ENCODE data around the gene NAIP. TPM values are rescaled to one million over a fixed set of nuclear protein-coding genes. Genes with fewer than 3 reads are reported as not detected.
A peak's percentile ranks its signal among the peaks of the same experiment; 100 is the strongest.
"Not testable (repeated sequence)": the region's sequence is repeated elsewhere in the genome, so short reads cannot be mapped to it uniquely, and the experiment has no call there.

The NAIP gene, protein sequence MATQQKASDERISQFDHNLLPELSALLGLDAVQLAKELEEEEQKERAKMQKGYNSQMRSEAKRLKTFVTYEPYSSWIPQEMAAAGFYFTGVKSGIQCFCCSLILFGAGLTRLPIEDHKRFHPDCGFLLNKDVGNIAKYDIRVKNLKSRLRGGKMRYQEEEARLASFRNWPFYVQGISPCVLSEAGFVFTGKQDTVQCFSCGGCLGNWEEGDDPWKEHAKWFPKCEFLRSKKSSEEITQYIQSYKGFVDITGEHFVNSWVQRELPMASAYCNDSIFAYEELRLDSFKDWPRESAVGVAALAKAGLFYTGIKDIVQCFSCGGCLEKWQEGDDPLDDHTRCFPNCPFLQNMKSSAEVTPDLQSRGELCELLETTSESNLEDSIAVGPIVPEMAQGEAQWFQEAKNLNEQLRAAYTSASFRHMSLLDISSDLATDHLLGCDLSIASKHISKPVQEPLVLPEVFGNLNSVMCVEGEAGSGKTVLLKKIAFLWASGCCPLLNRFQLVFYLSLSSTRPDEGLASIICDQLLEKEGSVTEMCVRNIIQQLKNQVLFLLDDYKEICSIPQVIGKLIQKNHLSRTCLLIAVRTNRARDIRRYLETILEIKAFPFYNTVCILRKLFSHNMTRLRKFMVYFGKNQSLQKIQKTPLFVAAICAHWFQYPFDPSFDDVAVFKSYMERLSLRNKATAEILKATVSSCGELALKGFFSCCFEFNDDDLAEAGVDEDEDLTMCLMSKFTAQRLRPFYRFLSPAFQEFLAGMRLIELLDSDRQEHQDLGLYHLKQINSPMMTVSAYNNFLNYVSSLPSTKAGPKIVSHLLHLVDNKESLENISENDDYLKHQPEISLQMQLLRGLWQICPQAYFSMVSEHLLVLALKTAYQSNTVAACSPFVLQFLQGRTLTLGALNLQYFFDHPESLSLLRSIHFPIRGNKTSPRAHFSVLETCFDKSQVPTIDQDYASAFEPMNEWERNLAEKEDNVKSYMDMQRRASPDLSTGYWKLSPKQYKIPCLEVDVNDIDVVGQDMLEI (N-terminal part only)
- total RNA-seq = 1 to 10 TPM; 6.8 to 7.3 TPM
- 26.4 TPM for polyA plus RNA-seq (2013, experiment 1 of 2)
- 31.9 TPM for polyA plus RNA-seq (2013, experiment 2 of 2)
- 0 to 3.3 (median 0.64) reads per million in 172 experiments for total RNA-seq

DNA sequence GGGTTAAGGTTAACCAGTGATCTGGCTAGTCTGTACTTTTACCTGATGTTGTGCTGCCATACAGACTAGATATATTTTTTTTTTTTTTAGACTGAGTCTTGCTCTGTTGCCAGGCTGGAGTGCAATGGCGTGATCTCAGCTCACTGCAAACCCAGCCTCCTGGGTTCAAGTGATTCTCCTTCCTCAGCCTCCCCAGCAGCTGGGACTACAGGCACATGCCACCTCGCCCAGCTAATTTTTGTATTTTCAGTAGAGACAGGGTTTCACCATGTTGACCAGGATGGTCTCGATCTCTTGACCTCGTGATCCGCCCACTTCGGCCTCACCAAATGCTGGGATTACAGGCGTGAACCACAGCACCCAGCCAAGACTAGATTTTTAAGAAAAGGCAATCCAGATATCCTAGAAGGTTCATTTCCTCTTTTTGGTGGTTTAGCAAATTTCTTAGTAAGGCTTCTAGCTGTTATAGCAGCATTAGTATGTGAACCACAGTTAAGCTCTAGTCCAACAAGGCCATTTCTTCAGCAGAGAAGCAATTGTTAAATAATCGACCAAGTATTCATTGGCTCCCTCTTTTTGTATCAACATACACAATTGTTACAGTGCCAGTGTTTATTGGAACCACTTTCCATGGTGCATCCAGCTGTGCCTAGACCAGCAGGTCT lies at the start of gene NAIP:
NAIP (minus strand) TSS at position 51 of the 665 bp plus-strand sequence. CDS start 12,424 bp downstream, outside the sequence.
- POLR2A ChIA-PET; ATAC-seq (ENCODE audit: poor library complexity): not testable (repeated sequence)

DNA sequence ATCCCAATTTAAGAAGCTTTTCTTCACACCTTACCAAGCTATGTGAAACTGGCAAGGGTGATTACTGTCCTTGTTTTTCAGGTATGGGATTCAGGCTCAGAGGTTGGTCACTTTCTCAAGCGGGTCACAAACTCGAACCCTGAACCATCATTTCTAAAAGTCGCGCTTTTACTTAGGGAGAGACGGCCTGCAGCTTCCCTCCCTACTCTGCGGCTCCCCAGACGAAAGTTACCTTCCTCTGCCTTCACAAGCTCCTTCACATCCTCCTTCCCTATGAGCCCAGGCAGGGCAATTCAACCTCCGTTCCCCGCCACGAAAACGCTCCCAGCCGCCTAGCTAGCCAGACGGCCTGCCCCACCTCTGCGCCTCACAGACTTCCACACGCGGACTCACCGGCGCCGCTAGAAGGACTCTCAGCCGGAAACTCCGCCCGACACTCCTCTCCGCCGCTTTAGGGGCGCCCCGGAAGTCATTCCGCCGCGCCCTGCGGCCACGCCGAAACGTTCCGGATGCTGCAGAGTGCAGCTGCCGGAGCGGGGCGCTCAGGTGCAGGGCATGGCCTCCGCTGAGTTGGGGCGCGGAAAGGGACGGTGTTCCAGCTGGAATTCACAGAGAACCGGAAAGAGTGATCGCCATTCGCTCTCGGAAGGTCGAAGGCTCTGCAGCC lies 42.3 kb upstream of the NAIP start, which contains the start of gene GTF2H2:
GTF2H2 (minus strand) TSS at position 415 of the 667 bp plus-strand sequence. CDS start 4,913 bp downstream, outside the sequence.
- POLR2A ChIA-PET; CTCF ChIA-PET; intact Hi-C loops (cut with DNase I, micrococcal nuclease); H3K27me3 ChIP-seq (ENCODE audit: control insufficient read depth in 1 of 2, insufficient read depth in 2 of 2, low read length in 2 of 2); H3K9me3 Mint-ChIP-seq; H3K4me1 Mint-ChIP-seq (ENCODE audit: low read depth); H3K9me3 ChIP-seq (ENCODE audit: control insufficient read depth in 1 of 2, insufficient read depth in 1 of 2, low read length in 2 of 2); H3K4me1 ChIP-seq (ENCODE audit: insufficient read depth, low read length); DNase-seq; H3K36me3 ChIP-seq (ENCODE audit: insufficient read depth, low read length); H3K4me3 ChIP-seq (ENCODE audit: low read length); H3K4me3 Mint-ChIP-seq; H3K27ac ChIP-seq (ENCODE audit: low read depth in 1 of 2, low read length in 2 of 2); H3K36me3 Mint-ChIP-seq (ENCODE audit: low read depth); H3K27me3 Mint-ChIP-seq; H3K27ac Mint-ChIP-seq: not testable (repeated sequence)
- ATAC-seq (ENCODE audit: poor library complexity) = peak; percentile 97

More for the DNA sequence above, at the start of gene NAIP:
- H3K4me3 ChIP-seq (ENCODE audit: low read length); H3K4me1 ChIP-seq (ENCODE audit: insufficient read depth, low read length); intact Hi-C loops (cut with DNase I, micrococcal nuclease); H3K27ac ChIP-seq (ENCODE audit: low read depth in 1 of 2, low read length in 2 of 2); DNase-seq; H3K9me3 ChIP-seq (ENCODE audit: control insufficient read depth in 1 of 2, insufficient read depth in 1 of 2, low read length in 2 of 2); H3K27ac Mint-ChIP-seq; H3K36me3 Mint-ChIP-seq (ENCODE audit: low read depth); H3K36me3 ChIP-seq (ENCODE audit: insufficient read depth, low read length); H3K4me3 Mint-ChIP-seq; H3K9me3 Mint-ChIP-seq; H3K27me3 Mint-ChIP-seq; H3K4me1 Mint-ChIP-seq (ENCODE audit: low read depth); H3K27me3 ChIP-seq (ENCODE audit: control insufficient read depth in 1 of 2, insufficient read depth in 2 of 2, low read length in 2 of 2); CTCF ChIA-PET: not testable (repeated sequence)

DNA sequence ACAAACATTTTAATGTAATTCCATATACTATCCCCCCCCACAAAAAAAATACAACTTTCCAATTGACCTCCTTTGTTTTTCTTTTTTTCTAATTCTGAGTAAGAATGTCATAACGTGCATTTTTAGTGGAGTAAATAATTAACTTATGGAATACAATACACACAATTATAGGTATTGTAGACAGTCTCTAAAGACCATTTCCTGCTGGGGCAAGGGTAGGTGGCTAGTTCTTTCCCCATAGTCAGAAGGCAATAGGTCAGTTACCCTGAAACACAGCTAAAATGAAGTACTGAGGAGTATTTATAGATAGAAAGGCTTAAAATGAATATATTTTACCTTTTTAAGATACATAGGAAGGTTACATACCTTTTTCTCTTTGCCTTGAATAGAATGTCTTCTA lies 36.2 kb upstream of the NAIP start:
- ATAC-seq (ENCODE audit: poor library complexity); intact Hi-C loops (cut with DNase I, micrococcal nuclease); H3K4me1 ChIP-seq (ENCODE audit: insufficient read depth, low read length); H3K4me1 Mint-ChIP-seq (ENCODE audit: low read depth); H3K9me3 Mint-ChIP-seq; H3K36me3 ChIP-seq (ENCODE audit: insufficient read depth, low read length); DNase-seq; H3K27me3 ChIP-seq (ENCODE audit: control insufficient read depth in 1 of 2, insufficient read depth in 2 of 2, low read length in 2 of 2); H3K27me3 Mint-ChIP-seq; H3K4me3 ChIP-seq (ENCODE audit: low read length); H3K27ac ChIP-seq (ENCODE audit: low read depth in 1 of 2, low read length in 2 of 2); POLR2A ChIA-PET; CTCF ChIA-PET; H3K4me3 Mint-ChIP-seq; H3K9me3 ChIP-seq (ENCODE audit: control insufficient read depth in 1 of 2, insufficient read depth in 1 of 2, low read length in 2 of 2); H3K36me3 Mint-ChIP-seq (ENCODE audit: low read depth); H3K27ac Mint-ChIP-seq: not testable (repeated sequence)

DNA sequence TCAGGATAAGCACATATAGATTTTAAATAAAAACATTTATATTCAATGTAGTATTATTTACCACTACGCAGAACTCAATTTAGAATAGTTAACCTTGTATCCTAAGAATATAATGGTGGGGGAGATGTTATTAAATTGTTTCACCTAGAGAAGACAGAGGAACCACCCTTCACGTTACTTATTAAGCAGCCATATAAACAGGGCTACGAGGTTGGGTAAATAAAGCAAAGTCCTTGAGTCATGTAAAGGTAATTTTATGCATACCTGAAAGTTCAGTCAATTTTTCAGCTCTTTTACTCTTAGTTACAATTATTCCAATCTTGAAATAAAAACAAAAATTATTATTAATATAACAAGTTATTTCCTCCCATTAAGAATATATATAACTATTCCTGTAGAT lies 34.3 kb upstream of the NAIP start:
- DNase-seq; H3K36me3 Mint-ChIP-seq (ENCODE audit: low read depth); H3K4me3 ChIP-seq (ENCODE audit: low read length): not testable (repeated sequence)

DNA sequence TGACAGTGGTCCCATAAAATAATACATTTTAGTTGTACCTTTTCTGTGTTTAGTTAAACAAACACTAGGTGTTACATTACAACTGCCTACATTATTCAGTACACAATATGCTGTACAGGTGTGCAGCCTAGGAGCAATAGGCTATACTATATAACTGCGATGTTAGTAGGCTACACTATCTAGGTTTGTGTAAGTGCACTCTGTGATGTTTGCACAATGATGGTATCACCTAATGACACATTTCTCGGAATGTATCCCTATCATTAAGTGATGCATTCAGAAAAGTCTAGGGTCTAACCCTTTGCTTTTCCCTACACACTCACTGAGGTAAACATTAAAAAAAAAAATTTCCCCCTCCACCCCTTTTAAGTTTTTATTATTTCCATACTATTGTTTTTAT lies 19.7 kb upstream of the NAIP start:
- CTCF ChIA-PET; H3K9me3 ChIP-seq (ENCODE audit: control insufficient read depth in 1 of 2, insufficient read depth in 1 of 2, low read length in 2 of 2); H3K36me3 Mint-ChIP-seq (ENCODE audit: low read depth); H3K27me3 ChIP-seq (ENCODE audit: control insufficient read depth in 1 of 2, insufficient read depth in 2 of 2, low read length in 2 of 2); H3K4me3 ChIP-seq (ENCODE audit: low read length); H3K27ac Mint-ChIP-seq; DNase-seq; H3K36me3 ChIP-seq (ENCODE audit: insufficient read depth, low read length); H3K4me3 Mint-ChIP-seq; H3K9me3 Mint-ChIP-seq; intact Hi-C loops (cut with DNase I, micrococcal nuclease); ATAC-seq (ENCODE audit: poor library complexity); H3K27ac ChIP-seq (ENCODE audit: low read depth in 1 of 2, low read length in 2 of 2); H3K4me1 Mint-ChIP-seq (ENCODE audit: low read depth); POLR2A ChIA-PET; H3K4me1 ChIP-seq (ENCODE audit: insufficient read depth, low read length); H3K27me3 Mint-ChIP-seq: not testable (repeated sequence)

More for the DNA sequence above, 34.3 kb upstream of the NAIP start:
- H3K27me3 Mint-ChIP-seq; H3K27ac ChIP-seq (ENCODE audit: low read depth in 1 of 2, low read length in 2 of 2); H3K4me3 Mint-ChIP-seq; H3K27ac Mint-ChIP-seq; H3K4me1 Mint-ChIP-seq (ENCODE audit: low read depth); intact Hi-C loops (cut with DNase I, micrococcal nuclease); H3K36me3 ChIP-seq (ENCODE audit: insufficient read depth, low read length); H3K27me3 ChIP-seq (ENCODE audit: control insufficient read depth in 1 of 2, insufficient read depth in 2 of 2, low read length in 2 of 2); ATAC-seq (ENCODE audit: poor library complexity); H3K9me3 ChIP-seq (ENCODE audit: control insufficient read depth in 1 of 2, insufficient read depth in 1 of 2, low read length in 2 of 2); CTCF ChIA-PET; H3K9me3 Mint-ChIP-seq; POLR2A ChIA-PET; H3K4me1 ChIP-seq (ENCODE audit: insufficient read depth, low read length): not testable (repeated sequence)

DNA sequence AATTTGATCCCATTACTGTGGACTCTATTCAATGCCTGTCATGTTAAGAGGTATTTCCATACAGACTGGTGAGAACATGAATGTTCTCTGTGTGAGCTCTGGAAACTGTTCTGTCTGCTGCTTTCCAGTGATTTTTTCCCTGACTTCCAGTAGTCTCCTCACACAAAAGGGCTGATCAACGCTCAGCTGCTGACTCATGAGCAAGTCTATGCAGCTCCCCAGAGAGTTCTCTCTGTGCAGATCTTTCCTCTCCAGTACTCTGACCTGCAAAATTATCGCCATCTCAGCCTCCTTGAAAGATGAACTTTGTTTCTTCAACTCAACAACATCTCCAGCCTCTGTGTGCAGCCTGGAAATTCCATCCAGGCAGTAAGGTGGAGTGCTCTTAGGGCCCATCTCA lies 19.0 kb upstream of the NAIP start:
- DNase-seq; H3K27me3 Mint-ChIP-seq; H3K4me1 Mint-ChIP-seq (ENCODE audit: low read depth); H3K4me3 ChIP-seq (ENCODE audit: low read length); ATAC-seq (ENCODE audit: poor library complexity); H3K9me3 ChIP-seq (ENCODE audit: control insufficient read depth in 1 of 2, insufficient read depth in 1 of 2, low read length in 2 of 2); H3K27ac Mint-ChIP-seq; H3K27me3 ChIP-seq (ENCODE audit: control insufficient read depth in 1 of 2, insufficient read depth in 2 of 2, low read length in 2 of 2); CTCF ChIA-PET; H3K4me3 Mint-ChIP-seq; intact Hi-C loops (cut with DNase I, micrococcal nuclease); H3K36me3 Mint-ChIP-seq (ENCODE audit: low read depth); H3K36me3 ChIP-seq (ENCODE audit: insufficient read depth, low read length); POLR2A ChIA-PET; H3K4me1 ChIP-seq (ENCODE audit: insufficient read depth, low read length); H3K9me3 Mint-ChIP-seq; H3K27ac ChIP-seq (ENCODE audit: low read depth in 1 of 2, low read length in 2 of 2): not testable (repeated sequence)
